HepG2 (cell line): ENCODE data around the gene IPO5. TPM values are rescaled to one million over a fixed set of nuclear protein-coding genes. Genes with fewer than 3 reads are reported as not detected.

ENCODE experiments used
- ATAC-seq: fragments of 200-7000 bp; cut with Tn5 transposase; 3 replicates; pipeline ENCODE4 v1.9.1; 2020; ENCODE audit warnings: mild to moderate bottlenecking, moderate library complexity
- BruUV-seq: library from RNA; stranded (reverse); fragments of 400-500 nt; replicated peaks from 2 replicates; lab custom pipeline; 2021; lab: Mats Ljungman, UMichigan
- CTCF ChIA-PET: fragments of 300-600 bp; formaldehyde crosslinking; extraction: SDS; loops from one replicate; lab custom pipeline; 2021; ENCODE audit warnings: low total read pairs, inconsistent platforms, low intra/inter-chr PET ratio; lab: Yijun Ruan, JAX
- POLR2A ChIA-PET: fragments of 350-600 bp; sonication (Branson Sonifier 250); formaldehyde crosslinking; loops from one replicate; lab custom pipeline; 2020; ENCODE audit warnings: antibody characterized with exemption, inconsistent platforms; lab: Yijun Ruan, JAX
- DNase-seq: peaks from one replicate; pipeline ENCODE4 v3.0.0-alpha.2; 2015; ENCODE audit warnings: low spot score
- FAIRE-seq: peaks from 3 replicates; lab custom pipeline; 2011; peaks lifted over from hg19 to GRCh38; lab: Jason Lieb, UNC
- H2AFZ ChIP-seq: one replicate; pipeline ENCODE4 v1.6.1; 2011; ENCODE audit warnings: low read length, inconsistent platforms
- H3K27ac ChIP-seq: fragments of 300-600 bp; 3 replicates; pipeline ENCODE4 v1.8.0; 2011; ENCODE audit warnings: mixed run types, mild to moderate bottlenecking, mixed read lengths, low read length, inconsistent platforms; ENCODE audit not compliant: insufficient read depth; ENCODE audit errors: extremely low read length
- H3K27me3 ChIP-seq, 2 experiments: fragments of 200-600 bp in 1 of 2; 2 replicates in 1 of 2; 3 replicates in 1 of 2; pipeline versions ENCODE4 v1.6.0 to v1.8.0; 2011; ENCODE audit warnings: low read length in 2 of 2, mild to moderate bottlenecking in 2 of 2, moderate library complexity in 2 of 2, inconsistent platforms in 1 of 2; ENCODE audit not compliant: insufficient read depth in 2 of 2, control insufficient read depth in 1 of 2
- H3K36me3 ChIP-seq, 2 experiments: fragments of 200-600 bp in 1 of 2; replicated peaks in 1 of 2; 2 replicates in 1 of 2; 3 replicates in 1 of 2; pipeline versions ENCODE4 v1.5.1 to v1.8.0; 2011; ENCODE audit warnings: low read length in 2 of 2, inconsistent platforms in 1 of 2; ENCODE audit not compliant: insufficient read depth in 2 of 2, control insufficient read depth in 1 of 2
- H3K4me1 ChIP-seq: 2 replicates; pipeline ENCODE4 v1.5.1; 2012; ENCODE audit warnings: low read length, inconsistent platforms; ENCODE audit not compliant: insufficient read depth
- H3K4me2 ChIP-seq: 2 replicates; pipeline ENCODE4 v1.6.0; 2011; ENCODE audit warnings: low read depth, low read length, inconsistent platforms
- H3K4me3 ChIP-seq, 3 experiments: fragments of 200-600 bp in 1 of 3; sonication (generic), shearing (Covaris generic) in 1 of 3; replicated peaks in 1 of 3; 2 replicates each; pipeline ENCODE4 v1.5.1; 2011 to 2016; ENCODE audit warnings: low read length in 3 of 3, inconsistent platforms in 2 of 3, low read depth in 2 of 3, mild to moderate bottlenecking in 2 of 3, control low read depth in 1 of 3, mixed read lengths in 1 of 3; ENCODE audit not compliant: insufficient read depth in 1 of 3
- H3K79me2 ChIP-seq: one replicate; pipeline ENCODE4 v1.6.1; 2011; ENCODE audit warnings: low read length, inconsistent platforms; ENCODE audit not compliant: insufficient read depth
- H3K9ac ChIP-seq: 2 replicates; pipeline ENCODE4 v1.6.0; 2011; ENCODE audit warnings: mild to moderate bottlenecking, low read depth, low read length, inconsistent platforms; ENCODE audit not compliant: insufficient read depth
- H3K9me3 ChIP-seq: 2 replicates; pipeline ENCODE4 v1.5.1; 2012; ENCODE audit warnings: mild to moderate bottlenecking, low read length
- H4K20me1 ChIP-seq: 2 replicates; pipeline ENCODE4 v1.6.0; 2011; ENCODE audit warnings: inconsistent platforms, mild to moderate bottlenecking, low read length, moderate library complexity; ENCODE audit not compliant: insufficient read depth
- ERF ChIP-seq: IDR thresholded peaks from 2 replicates; pipeline ENCODE4 v1.6.1; 2018; ENCODE audit warnings: missing biosample characterization, missing genetic modification reagents
- FLYWCH1 ChIP-seq: sonication (generic); formaldehyde crosslinking; IDR thresholded peaks from 2 replicates; pipeline ENCODE4 v1.8.1; 2023; ENCODE audit warnings: mild to moderate bottlenecking, missing genetic modification reagents
- ZBTB7B ChIP-seq: sonication (generic); formaldehyde crosslinking; IDR thresholded peaks from 2 replicates; pipeline ENCODE4 v1.4.0; 2020; ENCODE audit warnings: missing genetic modification reagents
- ZNF264 ChIP-seq: sonication (generic); formaldehyde crosslinking; IDR thresholded peaks from 2 replicates; pipeline ENCODE4 v1.4.0; 2020; ENCODE audit warnings: missing genetic modification reagents
- ZNF589 ChIP-seq: sonication (generic); formaldehyde crosslinking; conservative IDR thresholded peaks from 2 replicates; pipeline ENCODE4 v1.8.0; 2022; ENCODE audit warnings: mild to moderate bottlenecking, moderate library complexity, missing genetic modification reagents
- WGBS: methylation state at CpG from one replicate; pipeline ENCODE4 v1.1.6; 2017; ENCODE audit warnings: low lambda C conversion rate; 5-methylcytosine and 5-hydroxymethylcytosine counted together
- in situ Hi-C: cut with HindIII; loops from 2 replicates; pipeline ENCODE4 v1.10.0; 2017; ENCODE audit warnings: low pct_unique_long_range_greater_than_20kb; ENCODE audit not compliant: extremely low pct_ligation_motif_present
- intact Hi-C: fragments of 100-400 bp; cut with micrococcal nuclease; formaldehyde crosslinking; loops from one replicate; pipeline ENCODE4 v1.10.0; 2022; ENCODE audit not compliant: unreplicated experiment
- polyA plus RNA-seq, 8 experiments: library from polyadenylated mRNA; depleted of rRNA in 3 of 8; stranded (reverse) in 7 of 8; unstranded in 1 of 8; fragments of >200 nt; fragmentation: Illumina TruSeq in 4 of 8; extraction: Trizol in 4 of 8; gene quantifications; 2 replicates each; pipeline versions ENCODE4 v1.2.1 to v1.2.3, GENCODE V29; 2011 to 2016; ENCODE audit warnings: low read depth in 4 of 8, missing spikeins in 1 of 8, mixed read lengths in 1 of 8; ENCODE audit not compliant: insufficient read depth in 1 of 8
- total RNA-seq, 5 experiments: library from RNA; depleted of rRNA; stranded (reverse); fragments of >200 nt; fragmentation: Illumina TruSeq; extraction: Trizol; gene quantifications; 2 replicates each; pipeline ENCODE4 v1.2.3, GENCODE V29; 2016; ENCODE audit warnings: low read depth in 1 of 5
- TF ChIP-seq, protein P1 (sequence below): sonication (generic); formaldehyde crosslinking; IDR thresholded peaks from 2 replicates; pipeline ENCODE4 v1.5.1; 2020; ENCODE audit warnings: missing genetic modification reagents, mild to moderate bottlenecking, borderline replicate concordance
- TF ChIP-seq, protein P2 (sequence below): sonication (generic); formaldehyde crosslinking; IDR thresholded peaks from 2 replicates; pipeline ENCODE4 v1.8.1; 2023; ENCODE audit warnings: mild to moderate bottlenecking, missing genetic modification reagents
- TF ChIP-seq, protein P3 (sequence below): sonication (generic); formaldehyde crosslinking; IDR thresholded peaks from 2 replicates; pipeline ENCODE4 v1.5.0; 2020; ENCODE audit warnings: missing genetic modification reagents, mild to moderate bottlenecking, borderline replicate concordance
- TF ChIP-seq, protein P4 (sequence below): sonication (generic); formaldehyde crosslinking; IDR thresholded peaks from 2 replicates; pipeline ENCODE4 v1.4.0; 2020; ENCODE audit warnings: missing genetic modification reagents, borderline replicate concordance
- TF ChIP-seq, protein P5 (sequence below): IDR thresholded peaks from 2 replicates; pipeline ENCODE4 v1.6.1; 2016; ENCODE audit warnings: missing compliant biosample characterization, missing genetic modification reagents, borderline replicate concordance

Gene IPO5
- total and polyA plus RNA-seq, 2 of the 13 experiments (the other 11 are each of a cell fraction or from before 2014, with no cell fraction given), result 155 to 242 TPM

DNA sequence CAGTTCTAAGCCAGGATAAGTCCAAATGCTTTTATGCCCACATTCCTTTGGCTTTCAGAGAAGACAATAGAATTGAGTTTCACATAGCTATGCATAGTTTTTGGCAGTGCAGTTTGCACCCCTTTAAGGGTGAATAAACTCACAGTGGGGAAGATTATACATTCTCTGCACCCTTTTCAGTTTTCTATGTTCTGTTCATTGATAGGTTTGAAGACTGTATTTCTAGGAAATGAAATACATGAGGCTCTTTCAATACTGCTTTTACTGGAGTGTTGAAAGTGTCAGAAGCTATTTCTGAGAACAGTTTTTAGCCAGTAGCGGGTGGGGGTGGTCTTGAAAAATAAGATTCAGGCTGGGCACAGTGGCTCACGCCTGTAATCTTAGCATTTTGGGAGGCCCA is 46.2 kb downstream of the IPO5 start:
- intact Hi-C loops (no loop called here), in situ Hi-C loops (no loop called here)
- ATAC-seq, result no peak
- TF ChIP-seq ZBTB7B (CRISPR knock-in tag) (no peak), FLYWCH1 (CRISPR knock-in tag) (no peak), ZNF264 (CRISPR knock-in tag) (no peak), ERF (CRISPR knock-in tag) (no peak), ZNF589 (CRISPR knock-in tag) (no peak)
- TF ChIP-seq, protein P1, sequence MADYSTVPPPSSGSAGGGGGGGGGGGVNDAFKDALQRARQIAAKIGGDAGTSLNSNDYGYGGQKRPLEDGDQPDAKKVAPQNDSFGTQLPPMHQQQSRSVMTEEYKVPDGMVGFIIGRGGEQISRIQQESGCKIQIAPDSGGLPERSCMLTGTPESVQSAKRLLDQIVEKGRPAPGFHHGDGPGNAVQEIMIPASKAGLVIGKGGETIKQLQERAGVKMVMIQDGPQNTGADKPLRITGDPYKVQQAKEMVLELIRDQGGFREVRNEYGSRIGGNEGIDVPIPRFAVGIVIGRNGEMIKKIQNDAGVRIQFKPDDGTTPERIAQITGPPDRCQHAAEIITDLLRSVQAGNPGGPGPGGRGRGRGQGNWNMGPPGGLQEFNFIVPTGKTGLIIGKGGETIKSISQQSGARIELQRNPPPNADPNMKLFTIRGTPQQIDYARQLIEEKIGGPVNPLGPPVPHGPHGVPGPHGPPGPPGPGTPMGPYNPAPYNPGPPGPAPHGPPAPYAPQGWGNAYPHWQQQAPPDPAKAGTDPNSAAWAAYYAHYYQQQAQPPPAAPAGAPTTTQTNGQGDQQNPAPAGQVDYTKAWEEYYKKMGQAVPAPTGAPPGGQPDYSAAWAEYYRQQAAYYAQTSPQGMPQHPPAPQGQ (CRISPR knock-in tag), result no peak
- TF ChIP-seq, protein P2, sequence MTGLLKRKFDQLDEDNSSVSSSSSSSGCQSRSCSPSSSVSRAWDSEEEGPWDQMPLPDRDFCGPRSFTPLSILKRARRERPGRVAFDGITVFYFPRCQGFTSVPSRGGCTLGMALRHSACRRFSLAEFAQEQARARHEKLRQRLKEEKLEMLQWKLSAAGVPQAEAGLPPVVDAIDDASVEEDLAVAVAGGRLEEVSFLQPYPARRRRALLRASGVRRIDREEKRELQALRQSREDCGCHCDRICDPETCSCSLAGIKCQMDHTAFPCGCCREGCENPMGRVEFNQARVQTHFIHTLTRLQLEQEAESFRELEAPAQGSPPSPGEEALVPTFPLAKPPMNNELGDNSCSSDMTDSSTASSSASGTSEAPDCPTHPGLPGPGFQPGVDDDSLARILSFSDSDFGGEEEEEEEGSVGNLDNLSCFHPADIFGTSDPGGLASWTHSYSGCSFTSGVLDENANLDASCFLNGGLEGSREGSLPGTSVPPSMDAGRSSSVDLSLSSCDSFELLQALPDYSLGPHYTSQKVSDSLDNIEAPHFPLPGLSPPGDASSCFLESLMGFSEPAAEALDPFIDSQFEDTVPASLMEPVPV (CRISPR knock-in tag), result no peak
- TF ChIP-seq, protein P3, sequence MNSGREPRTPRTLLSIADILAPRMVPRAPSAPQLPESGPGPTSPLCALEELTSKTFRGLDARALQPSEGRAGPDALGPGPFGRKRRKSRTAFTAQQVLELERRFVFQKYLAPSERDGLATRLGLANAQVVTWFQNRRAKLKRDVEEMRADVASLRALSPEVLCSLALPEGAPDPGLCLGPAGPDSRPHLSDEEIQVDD (CRISPR knock-in tag), result no peak
- TF ChIP-seq, protein P4, sequence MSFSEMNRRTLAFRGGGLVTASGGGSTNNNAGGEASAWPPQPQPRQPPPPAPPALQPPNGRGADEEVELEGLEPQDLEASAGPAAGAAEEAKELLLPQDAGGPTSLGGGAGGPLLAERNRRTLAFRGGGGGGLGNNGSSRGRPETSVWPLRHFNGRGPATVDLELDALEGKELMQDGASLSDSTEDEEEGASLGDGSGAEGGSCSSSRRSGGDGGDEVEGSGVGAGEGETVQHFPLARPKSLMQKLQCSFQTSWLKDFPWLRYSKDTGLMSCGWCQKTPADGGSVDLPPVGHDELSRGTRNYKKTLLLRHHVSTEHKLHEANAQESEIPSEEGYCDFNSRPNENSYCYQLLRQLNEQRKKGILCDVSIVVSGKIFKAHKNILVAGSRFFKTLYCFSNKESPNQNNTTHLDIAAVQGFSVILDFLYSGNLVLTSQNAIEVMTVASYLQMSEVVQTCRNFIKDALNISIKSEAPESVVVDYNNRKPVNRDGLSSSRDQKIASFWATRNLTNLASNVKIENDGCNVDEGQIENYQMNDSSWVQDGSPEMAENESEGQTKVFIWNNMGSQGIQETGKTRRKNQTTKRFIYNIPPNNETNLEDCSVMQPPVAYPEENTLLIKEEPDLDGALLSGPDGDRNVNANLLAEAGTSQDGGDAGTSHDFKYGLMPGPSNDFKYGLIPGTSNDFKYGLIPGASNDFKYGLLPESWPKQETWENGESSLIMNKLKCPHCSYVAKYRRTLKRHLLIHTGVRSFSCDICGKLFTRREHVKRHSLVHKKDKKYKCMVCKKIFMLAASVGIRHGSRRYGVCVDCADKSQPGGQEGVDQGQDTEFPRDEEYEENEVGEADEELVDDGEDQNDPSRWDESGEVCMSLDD (CRISPR knock-in tag), result no peak
- TF ChIP-seq, protein P5, sequence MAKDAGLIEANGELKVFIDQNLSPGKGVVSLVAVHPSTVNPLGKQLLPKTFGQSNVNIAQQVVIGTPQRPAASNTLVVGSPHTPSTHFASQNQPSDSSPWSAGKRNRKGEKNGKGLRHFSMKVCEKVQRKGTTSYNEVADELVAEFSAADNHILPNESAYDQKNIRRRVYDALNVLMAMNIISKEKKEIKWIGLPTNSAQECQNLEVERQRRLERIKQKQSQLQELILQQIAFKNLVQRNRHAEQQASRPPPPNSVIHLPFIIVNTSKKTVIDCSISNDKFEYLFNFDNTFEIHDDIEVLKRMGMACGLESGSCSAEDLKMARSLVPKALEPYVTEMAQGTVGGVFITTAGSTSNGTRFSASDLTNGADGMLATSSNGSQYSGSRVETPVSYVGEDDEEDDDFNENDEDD, result no peak

More for the DNA sequence above, 46.2 kb downstream of the IPO5 start:
- Histone ChIP-seq H3K4me3 (no peak overlapping the region), H3K36me3 (peaks cover 24 to 73% of the 10 kb centered on the region in 2 experiments), H3K4me1 (no peaks in the 10 kb centered on the region), H3K79me2 (no peaks in the 10 kb centered on the region), H4K20me1 (no peaks in the 10 kb centered on the region), H3K4me2 (no peak overlapping the region), H3K27ac (no peak overlapping the region), H3K27me3 (no peaks in the 10 kb centered on the region), H2AFZ (no peak overlapping the region), H3K9me3 (no peaks in the 10 kb centered on the region), H3K9ac (no peak overlapping the region)
- BruUV-seq, result no TSS peak
- DNase-seq, result no peak
- FAIRE-seq, result no peak
- ChIA-PET CTCF (no interaction called here), POLR2A (no interaction called here)
- 97% methylated on average over 2 of the region's 2 CpGs for WGBS
